ENCODE results near the gene JPT1.
"Not testable (repeated sequence)": the region's sequence is repeated elsewhere in the genome, so short reads cannot be mapped to it uniquely, and the experiment has no call there.

JPT1 gene, protein sequence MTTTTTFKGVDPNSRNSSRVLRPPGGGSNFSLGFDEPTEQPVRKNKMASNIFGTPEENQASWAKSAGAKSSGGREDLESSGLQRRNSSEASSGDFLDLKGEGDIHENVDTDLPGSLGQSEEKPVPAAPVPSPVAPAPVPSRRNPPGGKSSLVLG

DNA sequence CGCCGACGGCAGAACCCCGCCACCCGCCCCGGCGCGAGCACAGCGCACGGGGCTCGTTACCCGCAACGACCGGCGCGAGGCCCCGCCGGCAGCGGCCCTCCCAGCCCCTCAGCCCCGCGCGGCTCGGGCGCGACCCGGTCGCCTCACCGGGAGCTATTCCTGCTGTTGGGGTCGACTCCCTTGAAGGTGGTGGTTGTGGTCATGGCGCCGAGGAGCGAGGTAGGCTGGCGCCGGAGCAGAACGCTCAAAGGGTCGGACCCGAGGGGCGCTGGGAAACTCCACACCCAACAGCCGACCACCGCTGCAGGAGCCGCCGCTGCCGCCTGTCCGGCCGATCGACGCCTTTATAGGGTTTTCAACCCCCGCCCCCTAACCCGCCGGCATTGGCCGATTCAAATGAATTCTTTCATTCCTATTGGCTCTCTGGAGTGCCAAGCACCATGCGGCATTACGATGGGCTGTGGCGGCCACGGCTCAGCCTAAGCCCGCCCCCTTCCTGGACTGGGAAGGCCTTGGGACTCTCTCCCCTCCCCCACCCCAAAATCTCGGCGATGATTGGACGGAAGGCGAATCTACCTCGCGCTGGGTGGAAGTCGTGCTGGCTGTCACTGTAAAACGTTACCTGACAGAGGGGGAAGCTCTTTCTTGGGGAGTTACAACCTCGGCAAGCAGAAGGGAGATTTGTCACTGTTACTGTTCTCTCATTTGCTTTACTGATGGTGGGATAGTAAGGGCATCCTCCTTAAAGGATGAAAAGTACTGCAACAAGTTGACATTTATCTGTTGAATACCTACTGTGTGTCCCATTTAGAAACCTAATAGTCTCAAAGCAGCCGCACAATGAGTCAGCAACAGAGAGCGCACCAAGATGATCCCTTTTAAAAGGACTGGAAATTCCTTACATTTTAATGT lies at the start of gene JPT1:
TSS of gene JPT1 (minus strand) at position 318 of the 912 bp plus-strand sequence. CDS start at position 203, 115 bp downstream.
- peak; percentile 96 to 97 for DNase-seq

DNA sequence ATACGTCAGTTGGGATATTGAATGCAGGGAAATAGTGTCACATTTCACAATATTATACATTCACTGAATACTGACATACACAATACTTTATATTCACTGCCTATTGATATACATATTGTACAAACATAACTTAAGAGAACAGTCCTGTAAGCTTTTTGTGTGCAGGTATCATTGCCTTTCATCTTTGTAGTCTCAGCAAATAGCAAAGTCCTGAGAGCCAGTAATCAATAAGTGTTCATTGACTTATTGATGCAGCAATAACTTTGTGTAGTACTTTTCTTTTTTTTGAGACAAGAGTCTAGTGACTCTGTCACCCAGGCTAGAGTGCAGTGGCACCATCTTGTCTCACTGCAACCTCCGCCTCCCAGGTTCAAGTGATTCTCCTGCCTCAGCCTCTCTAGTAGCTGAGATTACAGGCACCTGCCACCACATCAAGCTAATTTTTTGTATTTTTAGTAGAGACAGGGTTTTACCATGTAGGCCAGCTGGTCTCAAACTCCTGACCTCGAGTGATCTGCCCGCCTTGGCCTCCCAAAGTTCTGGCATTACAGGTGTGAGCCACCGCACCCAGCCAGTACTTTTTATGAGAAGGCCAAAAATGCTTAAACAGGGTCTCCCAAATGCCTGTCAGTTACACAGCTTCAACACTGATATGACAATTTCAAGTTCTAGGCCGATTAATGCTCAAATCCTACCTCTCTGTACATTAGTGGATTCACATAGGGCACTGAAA lies 45.7 kb upstream of the JPT1 start:
- DNase-seq, result no peak

DNA sequence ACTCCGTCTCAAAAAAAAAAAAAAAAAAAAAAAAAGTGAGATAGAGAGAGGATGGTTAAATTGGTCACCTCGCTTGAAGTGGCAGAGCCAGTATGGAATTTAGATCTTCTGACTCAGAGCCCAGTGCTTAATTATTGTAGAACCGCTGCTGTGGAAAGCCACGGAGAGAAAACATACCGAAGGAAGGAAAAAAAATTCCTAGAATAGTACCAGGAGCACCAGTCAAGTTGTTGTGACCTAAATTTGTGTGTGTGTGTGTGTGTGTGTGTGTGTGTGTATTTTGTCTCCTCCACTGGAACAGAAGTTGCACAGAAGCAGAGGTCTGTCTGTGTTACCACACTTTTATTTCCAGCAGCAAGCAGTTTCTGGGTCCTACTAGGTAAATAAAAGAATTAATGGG lies 40.6 kb upstream of the JPT1 start:
- no peak for DNase-seq

DNA sequence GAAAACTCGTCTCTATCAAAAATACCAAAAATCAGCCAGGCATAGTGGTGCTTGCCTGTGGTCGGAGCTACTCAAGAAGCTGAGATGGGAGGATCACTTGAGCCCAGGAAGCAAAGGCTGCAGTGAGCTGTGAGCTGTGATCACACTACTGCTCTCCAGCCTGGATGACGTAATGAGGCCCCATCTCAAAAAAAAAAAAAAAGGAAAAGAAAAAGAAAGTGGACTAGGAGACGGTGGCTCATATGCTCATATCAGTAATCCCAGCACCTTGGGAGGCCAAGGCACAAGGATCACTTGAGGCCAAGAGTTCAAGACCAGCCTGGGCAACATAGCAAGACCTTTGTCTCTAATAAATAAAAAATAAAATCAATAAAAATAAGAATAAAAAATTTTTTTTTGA lies 37.3 kb upstream of the JPT1 start:
- DNase-seq, result no peak

GRCh38 chr17:75188614-75189013 lies 34.3 kb upstream of the JPT1 start:
- DNase-seq, result no peak

DNA sequence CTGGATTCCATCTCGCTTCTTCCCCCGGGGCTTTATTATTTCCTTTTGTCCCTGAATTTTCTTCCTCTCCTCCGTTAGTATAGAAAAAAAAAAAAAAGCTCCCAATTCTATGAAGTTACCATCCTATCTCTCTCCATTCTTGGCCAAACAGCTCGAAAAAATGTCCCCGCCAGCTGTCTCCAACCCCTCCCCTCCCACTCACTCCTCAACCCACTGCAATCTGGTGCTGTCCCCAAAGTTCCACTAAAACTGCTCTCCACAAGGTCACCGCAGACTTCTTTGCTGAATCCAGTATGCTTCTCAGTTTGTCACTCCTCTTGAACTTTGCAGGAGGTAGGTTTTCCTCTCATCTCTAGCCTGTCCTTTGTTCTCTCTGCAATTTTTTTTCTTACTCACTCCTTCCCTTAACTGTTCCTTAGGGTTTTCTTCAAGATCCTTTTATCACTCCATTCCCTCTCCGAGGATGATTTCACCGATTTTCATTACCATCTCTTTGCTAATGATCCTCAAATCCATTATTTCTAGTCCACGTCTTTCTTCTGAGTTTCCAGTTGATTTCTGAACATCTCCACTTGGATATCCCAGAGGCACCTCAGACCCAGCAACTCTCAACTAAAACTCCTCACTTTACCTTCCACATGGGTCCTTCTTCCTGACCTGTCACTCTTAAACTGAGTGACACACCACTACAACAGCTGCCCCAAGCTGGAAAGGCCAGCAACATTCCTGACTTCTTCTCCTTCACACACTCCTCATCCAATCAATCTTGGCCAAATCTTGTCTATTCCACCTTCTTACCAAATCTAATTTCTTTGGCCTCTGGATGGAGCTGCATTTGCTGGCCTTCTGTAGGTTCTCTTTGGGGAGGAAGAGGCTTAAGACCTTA lies 29.9 kb upstream of the JPT1 start:
- no peak for DNase-seq

GRCh38 chr17:75182569-75183436 lies 28.5 kb upstream of the JPT1 start, which contains the start of gene SUMO2:
Gene SUMO2, minus strand, starts transcription at chr17:75182959. Its CDS starts 125 bp downstream, at chr17:75182834.
- peak; percentile 95 to 96 for DNase-seq

GRCh38 chr17:75182319-75182568 lies 27.9 kb upstream of the JPT1 start:
- DNase-seq, result no peak

GRCh38 chr17:75181608-75182318 lies 27.5 kb upstream of the JPT1 start:
- peak; percentile 14 to 35 for DNase-seq

- DNase-seq, result no peak
Measured at GRCh38 chr17:75181110-75181509, 26.8 kb upstream of the JPT1 start.

GRCh38 chr17:75178453-75178852 lies 24.1 kb upstream of the JPT1 start:
- no peak for DNase-seq

- DNase-seq, result no peak
Measured at GRCh38 chr17:75176625-75177024, 22.3 kb upstream of the JPT1 start.

DNA sequence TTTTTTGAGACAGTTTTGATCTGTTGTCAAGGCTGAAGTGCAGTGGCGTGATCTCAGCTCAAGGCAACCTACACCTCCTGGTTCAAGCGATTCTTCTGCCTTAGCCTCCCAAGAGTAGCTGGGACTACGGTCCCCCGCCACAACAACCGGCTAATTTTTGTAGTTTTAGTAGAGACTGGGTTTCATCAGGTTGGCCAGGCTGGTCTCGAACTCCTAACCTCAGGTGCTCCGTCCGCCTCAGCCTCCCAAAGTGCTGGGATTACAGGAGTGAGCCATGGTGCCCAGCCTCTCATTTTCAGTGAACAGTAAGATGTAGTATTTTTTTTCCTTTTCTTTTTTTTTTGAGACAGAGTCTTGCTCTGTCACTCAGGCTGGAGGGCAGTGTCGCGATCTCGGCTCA lies 20.7 kb upstream of the JPT1 start:
- no peak for DNase-seq

DNA sequence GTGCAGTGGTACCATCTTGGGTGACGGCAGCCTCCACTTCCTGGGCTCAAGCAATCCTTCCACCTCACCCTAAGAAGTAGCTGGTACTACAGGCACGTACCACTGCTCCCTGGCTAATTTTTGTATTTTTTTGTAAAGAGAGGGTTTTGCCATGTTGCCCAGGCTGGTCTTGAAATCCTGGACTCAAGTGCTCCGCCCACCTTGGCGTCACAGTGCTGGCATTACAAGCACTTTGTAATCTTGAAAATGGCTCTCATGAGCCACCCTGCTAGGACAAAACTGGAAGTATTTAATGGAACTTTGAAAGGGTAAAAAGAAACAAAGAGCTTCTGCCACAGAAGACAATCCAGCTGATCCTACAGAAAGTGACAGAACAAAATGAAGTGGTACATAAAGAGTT lies 19.2 kb upstream of the JPT1 start:
- DNase-seq, result no peak

DNA sequence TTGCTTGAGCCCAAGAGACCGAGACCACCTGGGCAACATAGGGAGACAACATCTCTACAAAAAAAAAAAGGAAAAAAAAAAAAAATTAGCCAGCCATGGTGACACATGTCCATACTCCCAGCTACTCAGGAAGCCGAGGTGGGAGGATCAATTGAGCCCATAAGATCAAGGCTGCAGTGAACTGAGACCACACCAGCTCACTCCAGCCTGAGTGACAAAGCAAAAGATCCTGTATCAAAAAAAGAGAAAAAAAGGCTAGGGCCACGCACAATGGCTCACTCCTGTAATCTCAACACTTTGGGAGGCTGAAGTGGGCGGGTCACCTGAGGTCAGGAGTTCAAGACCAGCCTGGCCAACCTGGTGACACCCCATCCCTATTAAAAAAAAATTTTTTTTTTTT lies 14.7 kb upstream of the JPT1 start:
- DNase-seq, result no peak

DNA sequence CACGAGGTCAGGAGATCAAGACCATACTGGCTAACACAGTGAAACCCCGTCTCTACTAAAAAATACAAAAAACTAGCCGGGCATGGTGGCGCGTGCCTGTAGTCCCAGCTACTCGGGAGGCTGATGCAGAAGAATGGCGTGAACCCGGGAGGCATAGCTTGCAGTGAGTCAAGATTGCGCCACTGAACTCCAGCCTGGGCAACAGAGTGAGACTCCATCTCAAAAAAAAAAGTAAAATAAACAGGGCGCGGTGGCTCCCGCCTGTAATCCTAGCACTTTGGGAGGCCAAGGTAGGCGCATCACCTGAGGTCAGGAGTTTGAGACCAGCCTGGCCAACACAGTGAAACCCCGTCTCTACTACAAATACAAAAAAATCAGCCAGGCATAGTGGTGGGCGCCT lies 10.3 kb upstream of the JPT1 start:
- not testable (repeated sequence) for DNase-seq

DNA sequence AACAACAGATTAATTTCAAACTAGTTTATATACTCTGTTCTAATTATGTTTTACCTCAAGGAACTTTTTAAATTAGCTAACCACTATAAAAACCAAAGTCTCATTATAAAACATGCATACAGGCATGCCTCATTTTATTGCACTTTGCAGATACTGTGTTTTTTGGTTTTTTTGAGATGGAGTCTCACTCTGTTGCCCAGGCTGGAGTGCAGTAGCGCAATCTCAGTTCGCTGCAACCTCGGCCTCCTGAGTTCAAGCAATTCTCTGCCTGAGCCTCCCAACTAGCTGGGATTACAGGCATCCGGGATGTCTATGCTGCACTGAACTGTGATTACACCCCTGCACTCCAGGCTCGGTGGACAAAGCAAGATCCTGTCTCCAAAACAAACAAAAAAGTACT lies 8.8 kb upstream of the JPT1 start:
- no peak for DNase-seq

DNA sequence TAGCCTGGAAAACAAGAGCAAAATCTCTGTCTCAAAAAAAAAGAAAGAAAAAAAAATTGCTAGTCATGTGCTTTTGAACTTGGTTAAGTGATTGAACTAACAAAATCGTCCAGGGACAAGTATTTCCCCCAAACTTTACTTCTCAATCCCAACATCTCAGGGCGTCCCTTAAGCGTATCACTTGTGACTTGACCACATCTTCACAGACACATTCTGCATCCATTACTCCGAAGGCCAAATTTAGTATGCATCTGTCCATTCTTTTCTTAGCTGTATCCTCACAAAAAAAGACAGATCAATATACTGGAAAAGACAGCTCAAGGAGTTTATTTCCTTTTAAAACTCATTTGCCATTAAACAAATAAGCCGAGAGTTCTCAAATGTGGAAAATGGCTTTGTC lies 5.9 kb upstream of the JPT1 start:
- DNase-seq, result no peak

- no peak for DNase-seq
Measured at GRCh38 chr17:75159196-75160031, 5.1 kb upstream of the JPT1 start.

DNA sequence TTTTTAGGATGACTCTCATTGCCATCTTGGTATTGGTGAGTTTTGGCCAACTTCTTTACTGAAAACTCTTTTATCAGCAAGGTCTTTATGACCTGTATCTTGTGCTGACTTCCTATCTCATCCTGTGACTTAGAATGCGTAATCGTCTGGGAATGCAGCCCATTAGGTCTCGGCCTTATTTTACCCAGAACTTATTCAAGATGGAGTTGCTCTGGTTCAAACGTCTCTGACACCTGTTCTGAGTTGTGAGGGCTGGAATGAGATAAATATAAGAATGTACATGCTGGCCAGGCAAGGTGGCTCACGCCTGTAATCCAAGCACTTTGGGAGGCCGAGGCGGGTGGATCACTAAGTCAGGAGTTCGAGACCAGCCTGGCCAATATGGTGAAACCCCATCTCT lies 4.2 kb upstream of the JPT1 start:
- DNase-seq, result not testable (repeated sequence)

Measured in stimulated activated CD4-positive, alpha-beta T cell treated with anti-CD3 and anti-CD28 coated beads, Interleukin-2, amount 100 ng/mL, for 48 hours (primary cell).